ENCODE results near the gene STK33.

The STK33 gene

DNA sequence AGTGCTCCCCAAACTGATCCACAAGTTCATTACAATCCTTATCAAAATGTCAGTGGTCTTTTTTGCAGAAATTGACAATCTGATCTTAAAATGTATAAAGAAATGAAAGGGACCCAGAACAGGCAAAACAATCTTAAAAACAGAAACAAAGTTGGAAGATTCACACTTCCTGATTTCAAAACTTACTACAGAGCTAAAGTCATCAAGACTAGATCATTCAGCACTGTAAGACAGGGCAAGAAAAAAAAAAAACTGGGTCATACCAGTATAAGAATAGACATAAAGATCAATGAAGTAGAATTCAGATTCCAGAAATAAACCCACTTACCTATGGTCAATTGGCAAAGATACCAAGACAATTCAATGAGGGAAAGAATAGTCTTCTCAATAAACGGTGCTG lies 4.5 kb upstream of the STK33 start:
- Histone ChIP-seq H3K9me3 (ENCODE audit: low read length) (no peaks in the 10 kb centered on the region), H3K4me3 (ENCODE audit: low read depth in 1 of 2, low read length in 2 of 2) (no peak overlapping the region), H3K9ac (ENCODE audit: low read length) (no peak overlapping the region), H3K27me3 (ENCODE audit: control insufficient read depth in 1 of 2, insufficient read depth in 2 of 2, low read length in 2 of 2) (no peaks in the 10 kb centered on the region), H3K36me3 (ENCODE audit: insufficient read depth, low read length) (no peaks in the 10 kb centered on the region), H3K27ac (ENCODE audit: low read depth, low read length) (no peak overlapping the region), H3K4me1 (ENCODE audit: insufficient read depth, low read length) (peaks cover 7% of the 10 kb centered on the region)

DNA sequence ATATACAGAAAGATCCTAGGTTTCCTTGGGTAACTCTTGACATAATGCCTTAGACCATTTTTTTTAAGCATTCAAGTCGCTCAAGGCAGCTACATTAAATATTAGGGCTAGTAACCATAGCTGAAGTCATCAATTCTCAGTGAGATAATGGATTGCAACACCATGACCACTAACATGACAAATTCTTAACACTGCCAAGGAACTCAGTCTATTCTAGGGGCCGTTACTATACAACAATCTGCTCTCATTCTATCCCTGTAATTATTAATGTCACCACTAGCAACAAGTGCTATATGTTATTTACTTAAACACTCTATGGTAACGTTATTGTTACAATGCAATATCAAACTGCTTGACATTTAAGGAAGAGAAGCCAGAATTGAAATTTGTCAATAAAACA lies 3.2 kb upstream of the STK33 start:
- no peak overlapping the region for H3K9ac ChIP-seq (ENCODE audit: low read length)
- H3K27me3 ChIP-seq (ENCODE audit: control insufficient read depth in 1 of 2, insufficient read depth in 2 of 2, low read length in 2 of 2) = no peaks in the 10 kb centered on the region
- H3K4me1 ChIP-seq (ENCODE audit: insufficient read depth, low read length) = peaks cover 7% of the 10 kb centered on the region
- H3K9me3 ChIP-seq (ENCODE audit: low read length) = no peaks in the 10 kb centered on the region
- H3K4me3 ChIP-seq (ENCODE audit: low read depth in 1 of 2, low read length in 2 of 2) = no peak overlapping the region
- no peaks in the 10 kb centered on the region for H3K36me3 ChIP-seq (ENCODE audit: insufficient read depth, low read length)
- H3K27ac ChIP-seq (ENCODE audit: low read depth, low read length) = no peak overlapping the region

DNA sequence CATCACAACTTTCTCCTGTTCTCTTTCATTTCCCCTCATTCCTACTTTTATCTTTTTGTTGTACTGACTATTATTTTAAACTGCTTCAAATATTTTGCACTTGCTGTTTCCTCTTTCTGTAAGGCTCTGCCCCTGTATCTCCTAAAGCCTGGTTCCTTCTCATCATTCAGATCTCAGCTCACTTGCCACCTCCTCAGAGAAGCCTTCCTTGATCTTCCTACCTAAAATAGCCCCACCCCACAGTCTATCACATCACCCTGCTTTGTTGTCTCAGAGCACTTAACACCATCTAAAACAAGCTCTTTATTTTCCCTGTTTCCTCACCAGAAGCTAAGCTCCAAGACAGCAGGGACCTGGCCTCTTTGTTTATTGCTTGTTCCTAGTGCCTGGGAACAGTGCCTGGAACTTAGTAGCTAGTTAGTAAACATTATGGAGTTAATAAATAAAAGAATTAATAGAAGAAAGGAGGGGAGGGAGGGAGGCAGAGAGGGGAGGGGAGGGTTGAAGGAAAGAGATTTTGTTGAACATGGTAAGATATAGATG lies 2.5 kb upstream of the STK33 start:
- Histone ChIP-seq H3K36me3 (ENCODE audit: insufficient read depth, low read length) (no peaks in the 10 kb centered on the region), H3K27ac (ENCODE audit: low read depth, low read length) (no peak overlapping the region), H3K9me3 (ENCODE audit: low read length) (no peaks in the 10 kb centered on the region), H3K27me3 (ENCODE audit: control insufficient read depth in 1 of 2, insufficient read depth in 2 of 2, low read length in 2 of 2) (no peaks in the 10 kb centered on the region), H3K4me3 (ENCODE audit: low read depth in 1 of 2, low read length in 2 of 2) (no peak overlapping the region), H3K9ac (ENCODE audit: low read length) (no peak overlapping the region), H3K4me1 (ENCODE audit: insufficient read depth, low read length) (peaks cover 7% of the 10 kb centered on the region)

DNA sequence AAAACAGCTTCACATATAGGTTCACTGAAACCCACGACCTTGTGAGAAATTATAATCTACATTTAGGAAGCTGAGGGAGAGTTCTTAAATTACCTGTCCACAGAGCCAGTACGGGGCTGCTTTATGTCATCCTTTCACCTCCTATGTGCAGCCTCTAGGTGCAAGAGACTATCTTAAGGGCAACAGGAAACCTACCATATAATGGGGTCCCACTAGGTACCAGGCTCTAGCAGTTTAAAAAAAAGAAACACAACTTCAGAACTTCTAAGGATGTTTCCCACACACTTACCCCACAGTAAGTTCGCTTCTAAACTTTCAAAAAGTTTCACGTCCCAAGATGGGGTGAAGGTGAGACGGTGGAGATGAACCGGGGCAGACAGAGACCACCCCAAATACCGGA lies 573 bp downstream of the STK33 start:
- H3K4me3 ChIP-seq (ENCODE audit: low read depth in 1 of 2, low read length in 2 of 2) = peak overlapping the region; percentile 63 to 71
- no peaks in the 10 kb centered on the region for H3K9me3 ChIP-seq (ENCODE audit: low read length)
- peak overlapping the region; percentile 61 for H3K27ac ChIP-seq (ENCODE audit: low read depth, low read length)
- H3K27me3 ChIP-seq (ENCODE audit: control insufficient read depth in 1 of 2, insufficient read depth in 2 of 2, low read length in 2 of 2) = no peaks in the 10 kb centered on the region
- peaks cover 7% of the 10 kb centered on the region for H3K4me1 ChIP-seq (ENCODE audit: insufficient read depth, low read length)
- peak overlapping the region; percentile 48 for H3K9ac ChIP-seq (ENCODE audit: low read length)
- H3K36me3 ChIP-seq (ENCODE audit: insufficient read depth, low read length) = no peaks in the 10 kb centered on the region

DNA sequence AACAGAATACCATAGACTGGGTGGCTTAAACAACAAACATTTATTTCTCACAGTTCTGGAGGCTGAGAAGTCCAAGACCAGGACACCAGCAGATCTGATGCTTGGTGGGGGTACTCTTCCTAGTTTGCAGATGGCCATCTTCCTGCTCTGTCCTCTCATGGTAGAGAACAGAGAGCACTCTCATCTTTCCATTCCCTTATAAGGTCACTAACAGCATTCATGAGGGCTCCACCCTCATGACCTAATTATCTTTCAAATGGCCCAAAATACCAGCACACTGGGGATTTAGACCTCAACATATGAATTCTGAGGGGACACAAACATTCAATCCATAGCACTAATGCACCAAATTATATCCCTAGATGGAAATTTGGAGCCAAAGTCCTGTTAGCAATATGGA lies 6.1 kb downstream of the STK33 start:
- Histone ChIP-seq H3K27ac (ENCODE audit: low read depth, low read length) (no peak overlapping the region), H3K4me3 (ENCODE audit: low read depth in 1 of 2, low read length in 2 of 2) (no peak overlapping the region), H3K9ac (ENCODE audit: low read length) (no peak overlapping the region), H3K4me1 (ENCODE audit: insufficient read depth, low read length) (no peaks in the 10 kb centered on the region), H3K9me3 (ENCODE audit: low read length) (no peaks in the 10 kb centered on the region), H3K36me3 (ENCODE audit: insufficient read depth, low read length) (no peaks in the 10 kb centered on the region), H3K27me3 (ENCODE audit: control insufficient read depth in 1 of 2, insufficient read depth in 2 of 2, low read length in 2 of 2) (no peaks in the 10 kb centered on the region)

DNA sequence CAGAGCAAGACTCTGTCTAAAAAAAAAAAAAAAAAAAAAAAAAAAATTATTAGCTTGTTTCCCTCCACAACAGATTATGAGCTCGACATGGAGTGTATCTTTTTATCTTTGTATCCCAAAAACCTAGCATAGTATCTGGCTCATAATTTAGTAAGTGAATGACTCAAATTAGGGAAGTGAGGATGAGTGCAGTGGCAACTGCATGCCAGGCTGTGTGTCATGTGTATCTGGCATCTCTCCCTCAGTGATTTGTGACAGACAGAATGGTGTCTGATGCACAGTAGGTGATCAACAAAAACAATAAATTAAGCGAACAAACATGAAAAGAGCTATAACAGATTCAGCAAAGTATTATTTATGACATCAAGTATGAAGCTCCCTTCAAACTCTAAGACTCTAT lies 7.2 kb downstream of the STK33 start:
- Histone ChIP-seq H3K36me3 (ENCODE audit: insufficient read depth, low read length) (no peaks in the 10 kb centered on the region), H3K9me3 (ENCODE audit: low read length) (no peaks in the 10 kb centered on the region), H3K27ac (ENCODE audit: low read depth, low read length) (no peak overlapping the region), H3K27me3 (ENCODE audit: control insufficient read depth in 1 of 2, insufficient read depth in 2 of 2, low read length in 2 of 2) (no peaks in the 10 kb centered on the region), H3K9ac (ENCODE audit: low read length) (no peak overlapping the region), H3K4me1 (ENCODE audit: insufficient read depth, low read length) (no peaks in the 10 kb centered on the region), H3K4me3 (ENCODE audit: low read depth in 1 of 2, low read length in 2 of 2) (no peak overlapping the region)

DNA sequence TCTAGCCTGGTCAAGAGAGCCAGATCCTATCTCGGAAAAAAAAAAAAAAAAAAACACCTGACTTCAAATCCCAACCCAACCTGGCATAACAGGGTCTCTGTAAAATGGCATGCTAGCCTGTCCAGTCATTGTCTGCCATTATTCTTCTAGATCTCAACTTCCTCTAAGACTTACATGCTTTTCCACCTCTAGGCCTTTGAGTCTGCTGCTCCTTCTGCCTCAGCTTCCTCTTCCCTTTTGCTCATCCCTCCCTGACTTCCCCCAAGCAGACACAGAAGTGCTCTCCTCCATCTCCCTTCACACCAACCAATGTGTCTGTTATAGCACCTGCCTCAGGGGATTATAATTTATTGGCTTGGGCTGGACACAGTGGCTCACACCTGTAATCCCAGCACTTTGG lies 7.8 kb downstream of the STK33 start:
- Histone ChIP-seq H3K4me1 (ENCODE audit: insufficient read depth, low read length) (no peaks in the 10 kb centered on the region), H3K9ac (ENCODE audit: low read length) (no peak overlapping the region), H3K36me3 (ENCODE audit: insufficient read depth, low read length) (no peaks in the 10 kb centered on the region)

DNA sequence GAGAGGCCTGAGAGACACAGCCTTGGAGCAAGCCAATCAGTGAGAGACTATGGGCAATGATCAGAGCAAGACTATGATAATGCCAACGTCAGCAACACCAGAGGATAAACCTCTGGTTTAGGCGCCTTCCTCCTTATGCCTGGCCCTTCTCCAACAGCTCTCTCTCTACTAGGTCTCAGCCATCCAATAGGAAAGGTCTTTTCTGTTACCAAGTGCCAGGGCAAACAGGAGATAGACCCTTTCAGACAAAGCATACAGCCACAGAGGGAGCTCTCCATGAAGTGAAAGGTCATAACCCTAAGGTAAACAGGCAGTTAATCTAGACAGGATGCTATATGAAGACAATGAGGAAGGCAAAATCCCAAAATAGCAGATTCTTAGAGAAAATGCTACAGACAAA lies 9.5 kb downstream of the STK33 start:
- Histone ChIP-seq H3K27me3 (ENCODE audit: control insufficient read depth in 1 of 2, insufficient read depth in 2 of 2, low read length in 2 of 2) (no peaks in the 10 kb centered on the region), H3K36me3 (ENCODE audit: insufficient read depth, low read length) (no peaks in the 10 kb centered on the region), H3K27ac (ENCODE audit: low read depth, low read length) (no peak overlapping the region), H3K9me3 (ENCODE audit: low read length) (no peaks in the 10 kb centered on the region), H3K4me3 (ENCODE audit: low read depth in 1 of 2, low read length in 2 of 2) (no peak overlapping the region), H3K9ac (ENCODE audit: low read length) (no peak overlapping the region), H3K4me1 (ENCODE audit: insufficient read depth, low read length) (no peaks in the 10 kb centered on the region)

More for the DNA sequence above, 7.8 kb downstream of the STK33 start:
- Histone ChIP-seq H3K27ac (ENCODE audit: low read depth, low read length) (no peak overlapping the region), H3K27me3 (ENCODE audit: control insufficient read depth in 1 of 2, insufficient read depth in 2 of 2, low read length in 2 of 2) (no peaks in the 10 kb centered on the region), H3K9me3 (ENCODE audit: low read length) (no peaks in the 10 kb centered on the region), H3K4me3 (ENCODE audit: low read depth in 1 of 2, low read length in 2 of 2) (no peak overlapping the region)

DNA sequence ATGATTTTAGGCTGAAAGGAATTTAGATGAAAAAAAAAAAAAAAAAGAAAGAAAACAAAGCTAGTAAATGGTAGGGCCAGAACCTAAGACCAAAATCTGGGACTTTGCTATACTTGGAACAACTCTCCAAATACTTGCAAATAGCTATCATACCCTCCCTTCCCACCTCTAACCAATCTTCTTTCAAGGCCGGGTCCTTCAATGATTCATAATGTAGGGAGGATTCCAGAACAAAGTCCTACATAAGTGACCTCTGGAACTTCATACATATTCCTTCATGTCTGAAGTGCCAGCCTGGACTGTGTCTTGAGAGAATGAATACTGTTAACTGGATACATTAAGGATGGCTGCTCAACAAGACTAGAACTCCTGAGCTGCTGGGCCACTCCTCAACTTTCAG lies 9.9 kb downstream of the STK33 start:
- Histone ChIP-seq H3K27me3 (ENCODE audit: control insufficient read depth in 1 of 2, insufficient read depth in 2 of 2, low read length in 2 of 2) (no peaks in the 10 kb centered on the region), H3K27ac (ENCODE audit: low read depth, low read length) (no peak overlapping the region), H3K4me1 (ENCODE audit: insufficient read depth, low read length) (no peaks in the 10 kb centered on the region), H3K9ac (ENCODE audit: low read length) (no peak overlapping the region), H3K9me3 (ENCODE audit: low read length) (no peaks in the 10 kb centered on the region), H3K36me3 (ENCODE audit: insufficient read depth, low read length) (no peaks in the 10 kb centered on the region), H3K4me3 (ENCODE audit: low read depth in 1 of 2, low read length in 2 of 2) (no peak overlapping the region)

DNA sequence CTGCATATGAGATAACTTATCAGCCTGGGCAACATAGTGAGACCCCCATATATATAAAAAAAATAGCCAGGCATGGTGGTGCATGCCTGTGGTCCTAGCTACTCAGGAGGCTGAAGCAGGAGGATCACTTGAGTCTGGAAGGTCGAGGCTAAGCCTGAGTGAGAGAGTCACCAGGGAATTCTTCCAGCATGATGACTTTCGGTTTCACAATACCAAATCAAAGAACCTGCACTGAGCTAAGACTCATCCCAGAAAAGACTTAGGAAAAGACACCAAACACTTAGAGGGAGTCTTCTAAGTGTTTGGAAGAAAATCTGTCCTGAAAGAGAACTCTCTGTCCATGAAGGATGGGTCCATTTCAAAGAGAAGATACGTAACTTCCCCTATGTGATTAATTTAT lies 12.7 kb downstream of the STK33 start:
- no peaks in the 10 kb centered on the region for H3K36me3 ChIP-seq (ENCODE audit: insufficient read depth, low read length)
- H3K4me1 ChIP-seq (ENCODE audit: insufficient read depth, low read length) = no peaks in the 10 kb centered on the region
- no peak overlapping the region for H3K9ac ChIP-seq (ENCODE audit: low read length)
- no peaks in the 10 kb centered on the region for H3K9me3 ChIP-seq (ENCODE audit: low read length)
- H3K27me3 ChIP-seq (ENCODE audit: control insufficient read depth in 1 of 2, insufficient read depth in 2 of 2, low read length in 2 of 2) = no peaks in the 10 kb centered on the region
- no peak overlapping the region for H3K27ac ChIP-seq (ENCODE audit: low read depth, low read length)
- no peak overlapping the region for H3K4me3 ChIP-seq (ENCODE audit: low read depth in 1 of 2, low read length in 2 of 2)

DNA sequence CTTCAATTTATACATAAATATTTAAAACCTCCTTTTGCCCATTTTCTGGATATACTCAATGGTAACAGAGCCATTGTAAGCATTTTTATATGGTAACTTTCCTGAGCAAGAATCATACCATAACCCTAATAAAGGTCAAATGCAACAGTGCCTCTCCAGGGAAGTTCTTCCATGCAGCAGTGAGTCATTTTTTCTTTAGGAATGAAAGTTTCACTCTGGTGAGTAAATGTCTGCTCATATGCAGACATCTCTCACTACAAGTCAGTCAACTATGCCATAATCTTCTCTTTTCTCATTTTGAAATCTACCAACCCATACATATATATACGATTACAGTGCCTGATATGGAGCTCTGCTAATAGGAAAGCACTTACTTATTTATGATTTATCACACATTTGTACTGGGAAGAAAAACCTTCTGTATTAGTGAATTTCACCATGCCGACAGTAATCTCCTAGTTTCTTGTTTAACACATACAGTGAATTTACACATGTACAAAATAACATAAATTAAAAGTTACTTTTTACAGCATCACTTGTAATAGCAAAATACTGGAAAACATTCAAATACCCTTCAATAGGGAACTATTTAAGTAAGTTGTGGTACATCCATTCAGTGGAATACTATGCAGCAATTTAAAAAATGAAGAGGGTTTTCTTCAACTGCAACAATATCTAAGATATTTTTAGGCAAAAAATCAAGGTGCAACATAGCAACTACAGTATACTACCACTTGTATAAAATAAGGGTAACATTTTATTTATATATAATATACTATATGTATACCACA lies 16.0 kb downstream of the STK33 start:
- Histone ChIP-seq H3K4me1 (ENCODE audit: insufficient read depth, low read length) (no peaks in the 10 kb centered on the region), H3K27ac (ENCODE audit: low read depth, low read length) (no peak overlapping the region), H3K27me3 (ENCODE audit: control insufficient read depth in 1 of 2, insufficient read depth in 2 of 2, low read length in 2 of 2) (no peaks in the 10 kb centered on the region), H3K4me3 (ENCODE audit: low read depth in 1 of 2, low read length in 2 of 2) (no peak overlapping the region), H3K36me3 (ENCODE audit: insufficient read depth, low read length) (no peaks in the 10 kb centered on the region), H3K9me3 (ENCODE audit: low read length) (no peaks in the 10 kb centered on the region), H3K9ac (ENCODE audit: low read length) (no peak overlapping the region)

DNA sequence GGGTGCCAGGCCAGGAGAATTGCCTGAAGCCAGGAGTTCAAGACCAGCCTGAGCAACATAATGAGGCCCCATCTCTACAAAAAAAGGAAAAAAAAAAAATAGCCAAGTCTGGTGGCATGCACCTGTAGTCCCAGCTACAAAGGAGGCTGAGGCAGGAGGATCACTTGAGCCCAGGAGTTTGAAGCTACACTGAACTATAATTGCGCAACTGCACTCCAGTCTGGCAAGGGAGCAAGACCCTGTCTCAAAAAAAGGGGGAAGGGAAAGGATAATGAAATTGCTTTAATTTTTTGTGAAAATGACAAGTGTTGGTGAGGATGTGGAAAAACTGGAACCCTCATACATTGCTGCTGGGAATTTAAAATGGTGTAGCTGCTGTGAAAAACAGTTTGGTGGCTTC lies 19.2 kb downstream of the STK33 start:
- Histone ChIP-seq H3K27me3 (ENCODE audit: control insufficient read depth in 1 of 2, insufficient read depth in 2 of 2, low read length in 2 of 2) (no peaks in the 10 kb centered on the region), H3K9me3 (ENCODE audit: low read length) (no peaks in the 10 kb centered on the region), H3K27ac (ENCODE audit: low read depth, low read length) (no peak overlapping the region), H3K9ac (ENCODE audit: low read length) (no peak overlapping the region), H3K36me3 (ENCODE audit: insufficient read depth, low read length) (no peaks in the 10 kb centered on the region), H3K4me1 (ENCODE audit: insufficient read depth, low read length) (no peaks in the 10 kb centered on the region), H3K4me3 (ENCODE audit: low read depth in 1 of 2, low read length in 2 of 2) (no peak overlapping the region)
